Stimulated activated CD8-positive, alpha-beta memory T cell treated with anti-CD3 and anti-CD28 coated beads, Interleukin-15, amount 100 ng/mL, for 1 hour (primary cell): ENCODE measurements around the gene MTPN.

Experiments used
- DNase-seq: peaks from one replicate; pipeline ENCODE4 v3.0.0-alpha.2; 2020; ENCODE audit warnings: low read depth

MTPN gene

DNA sequence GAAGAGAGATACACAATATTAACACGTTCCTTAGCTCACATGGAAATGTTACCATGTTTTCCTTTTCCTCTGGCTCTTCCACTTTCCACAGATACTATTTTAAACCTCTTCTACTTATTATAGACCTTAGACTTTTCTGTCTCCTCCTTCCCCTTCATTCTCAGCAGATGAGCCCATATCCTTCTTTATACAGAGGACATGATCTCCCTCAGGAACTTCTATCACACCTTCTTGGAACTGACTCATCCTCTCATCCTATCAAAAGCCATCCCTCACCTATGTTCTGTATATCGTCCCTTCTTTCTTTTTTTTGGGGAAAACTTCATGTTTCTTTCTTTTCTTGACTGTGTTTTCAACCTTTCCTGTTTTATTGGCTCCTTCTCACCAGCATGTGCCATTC, 20.8 kb downstream of the MTPN start:
- no peak for DNase-seq

GRCh38 chr7:135950972-135951371, 26.2 kb downstream of the MTPN start:
- DNase-seq, result no peak

- no peak for DNase-seq
Measured at GRCh38 chr7:135950429-135950828, 26.7 kb downstream of the MTPN start.

GRCh38 chr7:135946289-135947055, 30.7 kb downstream of the MTPN start:
- no peak for DNase-seq

DNA sequence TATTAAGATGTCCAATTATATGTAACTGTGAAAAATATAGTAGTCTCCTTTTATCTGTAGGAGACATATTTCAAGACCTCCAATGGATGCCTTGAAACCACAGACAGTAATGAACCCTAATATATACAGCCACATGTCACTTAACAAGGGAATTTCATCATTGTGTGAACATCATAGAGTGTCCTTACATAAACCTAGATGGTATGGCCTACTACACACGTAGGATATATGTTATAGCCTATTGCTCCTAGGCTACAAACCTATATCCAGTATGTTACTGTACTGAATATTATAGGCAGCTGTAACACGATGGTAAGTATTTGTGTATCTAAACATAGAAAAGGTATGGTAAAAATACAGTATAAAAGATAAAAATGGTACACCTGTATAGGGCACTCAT, 32.4 kb downstream of the MTPN start:
- DNase-seq, result no peak

- no peak for DNase-seq
Measured at GRCh38 chr7:135943134-135943879, 33.9 kb downstream of the MTPN start.

DNA sequence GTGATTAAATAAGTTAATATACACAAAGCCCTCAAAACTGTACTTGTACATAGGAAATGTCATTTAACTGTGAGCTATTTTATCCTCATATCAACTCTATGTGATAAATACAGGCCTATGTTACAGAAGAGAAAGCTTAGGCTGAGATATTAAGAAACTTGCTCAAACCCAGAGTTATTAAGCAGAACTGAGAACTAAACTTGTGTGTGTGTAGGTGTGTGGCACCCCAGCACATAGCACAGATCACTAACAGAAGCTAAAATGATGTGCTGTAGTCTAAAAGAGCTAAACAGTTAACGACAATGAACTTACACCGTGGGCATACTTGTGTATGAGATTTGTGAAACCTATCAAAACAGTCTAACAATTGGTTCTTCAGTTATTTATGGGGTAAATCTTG, 34.5 kb downstream of the MTPN start:
- DNase-seq, result no peak

DNA sequence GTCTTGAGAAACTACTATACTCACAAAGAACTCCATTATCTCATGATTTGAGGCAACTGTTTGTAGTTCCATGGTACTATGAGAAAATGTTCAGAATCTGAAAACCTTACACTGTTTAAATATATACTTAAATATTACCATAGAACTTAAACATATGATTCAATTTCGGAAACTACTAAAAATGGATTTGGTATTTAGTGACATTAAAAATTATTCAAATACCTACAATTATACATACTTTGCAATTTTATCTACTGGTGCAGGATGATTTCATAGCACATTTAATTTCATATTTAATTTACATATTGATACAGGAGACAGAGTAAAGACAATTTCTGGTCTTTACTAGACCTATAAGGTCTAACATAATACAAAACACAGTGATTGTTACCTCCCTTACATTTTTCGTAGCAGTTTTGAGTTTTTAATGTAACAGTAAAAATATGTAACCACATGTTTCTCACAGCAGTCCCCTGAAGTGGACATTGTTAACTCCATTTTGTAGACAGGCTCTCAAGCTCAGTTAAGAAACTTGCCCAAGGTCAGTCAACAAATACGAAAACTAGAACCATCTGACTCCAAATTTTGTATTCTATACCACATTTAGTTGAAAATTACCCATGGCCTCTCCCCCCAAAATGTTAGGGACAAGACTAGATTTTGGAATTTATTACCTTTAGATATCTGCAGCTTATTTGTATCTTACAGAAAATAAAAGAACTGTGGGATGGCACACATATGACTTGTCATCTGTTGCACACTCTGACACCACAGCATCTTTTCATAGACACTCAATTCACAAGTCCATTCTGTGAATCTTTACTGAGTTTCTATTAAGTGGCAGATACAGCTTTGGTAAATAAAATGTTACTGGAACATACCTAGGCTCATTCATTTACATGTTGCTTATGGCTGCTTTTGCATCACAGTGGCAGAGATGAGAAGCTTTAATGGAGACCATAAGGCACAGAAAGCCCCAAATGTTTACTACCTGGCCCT, 36.8 kb downstream of the MTPN start:
- DNase-seq, result no peak

- no peak for DNase-seq
Measured at GRCh38 chr7:135939261-135939812, 37.8 kb downstream of the MTPN start.

DNA sequence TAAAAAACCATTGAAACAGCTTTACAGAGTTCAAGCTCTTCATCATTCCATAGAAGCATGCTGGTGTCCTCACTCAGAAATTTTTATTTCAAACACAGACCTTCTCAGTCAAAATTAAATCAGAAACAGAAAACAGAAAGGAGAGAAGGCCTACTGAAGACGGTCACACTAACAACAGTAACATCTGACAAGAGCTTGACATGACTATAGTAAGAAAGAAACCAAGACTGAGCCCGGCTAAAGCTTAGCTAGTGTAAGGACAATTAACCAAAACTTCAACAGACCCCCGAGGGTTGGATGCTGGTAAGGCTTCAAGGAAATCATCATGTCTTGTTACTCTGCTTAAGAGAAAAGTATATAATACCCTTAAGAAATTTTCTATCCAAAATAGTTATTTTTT, 38.6 kb downstream of the MTPN start:
- DNase-seq, result no peak

DNA sequence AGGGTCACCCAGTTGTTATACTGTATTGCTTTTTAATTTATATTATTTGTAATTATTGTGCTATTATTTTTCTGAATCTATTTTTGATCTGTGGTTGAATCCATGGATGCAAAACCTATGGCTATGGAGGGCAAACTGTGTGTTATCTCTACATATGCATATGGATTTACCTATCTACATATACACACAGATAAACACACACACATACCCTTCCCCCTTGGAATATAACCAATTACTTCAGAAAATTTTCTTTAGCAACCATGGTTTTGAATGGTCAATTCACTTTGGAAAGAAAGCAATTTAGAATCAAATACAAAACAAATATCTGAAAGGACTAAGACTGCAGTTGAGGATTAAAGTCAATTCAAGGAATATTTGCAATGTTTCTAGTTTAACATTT, 39.1 kb downstream of the MTPN start:
- no peak for DNase-seq

- no peak for DNase-seq
Measured at GRCh38 chr7:135936497-135937217, 40.5 kb downstream of the MTPN start.

GRCh38 chr7:135934651-135935050, 42.5 kb downstream of the MTPN start:
- no peak for DNase-seq

- DNase-seq, result no peak
Measured at GRCh38 chr7:135933509-135934188, 43.5 kb downstream of the MTPN start.

DNA sequence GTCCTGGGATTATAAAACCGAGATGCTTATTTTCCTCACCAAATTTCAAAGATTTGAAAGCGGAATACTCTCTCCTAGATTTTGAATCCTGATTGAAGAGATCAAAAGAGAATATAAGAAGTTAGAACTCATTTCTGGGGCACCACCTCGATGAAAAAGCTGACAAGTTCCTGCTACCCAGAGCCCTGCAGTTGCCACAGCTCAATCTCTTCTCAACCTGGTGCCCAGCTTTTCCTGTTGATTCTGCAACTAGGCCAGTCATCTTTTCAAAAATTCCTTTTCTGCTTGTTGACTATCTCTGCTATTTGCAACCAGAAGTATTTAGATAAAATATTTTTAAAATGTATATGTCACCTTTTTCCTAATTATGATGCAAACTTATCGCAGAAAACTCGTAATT, 45.0 kb downstream of the MTPN start:
- no peak for DNase-seq

GRCh38 chr7:135930565-135931461, 46.3 kb downstream of the MTPN start:
- DNase-seq, result no peak

GRCh38 chr7:135929722-135930141, 47.4 kb downstream of the MTPN start:
- no peak for DNase-seq

GRCh38 chr7:135929249-135929648, 47.9 kb downstream of the MTPN start:
- DNase-seq, result no peak

DNA sequence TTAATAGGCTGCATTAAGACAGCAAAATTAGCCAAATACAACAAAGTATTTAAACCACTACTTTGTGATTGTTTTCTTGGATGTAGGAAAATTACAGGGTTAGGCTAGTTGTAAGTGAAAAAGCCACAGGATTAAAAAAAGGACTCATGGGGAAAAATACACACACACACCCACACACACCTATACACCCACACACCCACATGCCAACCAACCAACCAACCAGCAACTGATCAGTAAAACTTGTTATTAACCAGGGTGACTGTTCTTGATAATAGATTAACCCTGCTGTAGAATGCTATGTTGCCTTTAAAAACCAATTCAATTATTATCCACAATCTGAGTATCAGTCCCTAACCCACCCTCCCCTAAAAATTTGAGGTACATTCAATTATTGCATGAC, 49.0 kb downstream of the MTPN start:
- no peak for DNase-seq

- no peak for DNase-seq
Measured at GRCh38 chr7:135925210-135925609, 51.9 kb downstream of the MTPN start.
